Trophoblast cell (in vitro differentiated cells and primary cell): ENCODE results near the gene RNF39.

ENCODE experiments used
- DNase-seq, 2 donors: peaks; one replicate each; pipeline ENCODE4 v3.0.0-alpha.2; 2016
- H2AFZ ChIP-seq: 2 replicates; pipeline ENCODE4 v1.6.1; 2013; ENCODE audit warnings: low read length, moderate library complexity, mild to moderate bottlenecking; ENCODE audit not compliant: insufficient read depth, poor library complexity
- H2AK5ac ChIP-seq: 2 replicates; pipeline ENCODE4 v1.6.1; 2013; ENCODE audit warnings: mild to moderate bottlenecking, low read length
- H2BK120ac ChIP-seq: 2 replicates; pipeline ENCODE4 v1.6.1; 2013; ENCODE audit warnings: low read length, mild to moderate bottlenecking, moderate library complexity; ENCODE audit not compliant: insufficient read depth, poor library complexity
- H2BK12ac ChIP-seq: 2 replicates; pipeline ENCODE4 v1.6.1; 2013; ENCODE audit warnings: mild to moderate bottlenecking, low read length, moderate library complexity
- H2BK5ac ChIP-seq: 2 replicates; pipeline ENCODE4 v1.6.1; 2013; ENCODE audit warnings: low read length, low read depth, moderate library complexity, mild to moderate bottlenecking; ENCODE audit not compliant: poor library complexity
- H3K14ac ChIP-seq: 2 replicates; pipeline ENCODE4 v1.6.1; 2013; ENCODE audit warnings: mild to moderate bottlenecking, low read length
- H3K18ac ChIP-seq: 2 replicates; pipeline ENCODE4 v1.6.1; 2013; ENCODE audit warnings: mild to moderate bottlenecking, low read length
- H3K23ac ChIP-seq: 2 replicates; pipeline ENCODE4 v1.6.1; 2013; ENCODE audit warnings: low read length
- H3K27ac ChIP-seq: 2 replicates; pipeline ENCODE4 v1.5.1; 2013; ENCODE audit warnings: low read depth, mild to moderate bottlenecking, inconsistent platforms, low read length, moderate library complexity
- H3K27me3 ChIP-seq: 2 replicates; pipeline ENCODE4 v1.6.1; 2013; ENCODE audit warnings: inconsistent platforms, mild to moderate bottlenecking, low read length, moderate library complexity; ENCODE audit not compliant: insufficient read depth
- H3K36me3 ChIP-seq, 2 experiments: 1 replicate in 1 of 2; 2 replicates in 1 of 2; pipeline ENCODE4 v1.6.1; 2013; ENCODE audit warnings: low read length in 2 of 2, mild to moderate bottlenecking in 2 of 2, moderate library complexity in 1 of 2; ENCODE audit not compliant: insufficient read depth in 2 of 2, control insufficient read depth in 1 of 2
- H3K4ac ChIP-seq: 2 replicates; pipeline ENCODE4 v1.6.1; 2013; ENCODE audit warnings: low read depth, mild to moderate bottlenecking, low read length, moderate library complexity
- H3K4me1 ChIP-seq, 2 experiments: 1 replicate in 1 of 2; 2 replicates in 1 of 2; pipeline ENCODE4 v1.6.1; 2013; ENCODE audit warnings: low read length in 2 of 2, mild to moderate bottlenecking in 2 of 2, moderate library complexity in 1 of 2; ENCODE audit not compliant: insufficient read depth in 2 of 2, control insufficient read depth in 1 of 2
- H3K4me2 ChIP-seq: 2 replicates; pipeline ENCODE4 v1.6.1; 2013; ENCODE audit warnings: inconsistent platforms, mild to moderate bottlenecking, low read length, moderate library complexity
- H3K4me3 ChIP-seq: 2 replicates; pipeline ENCODE4 v1.5.1; 2013; ENCODE audit warnings: mild to moderate bottlenecking, low read depth, low read length, inconsistent platforms
- H3K79me1 ChIP-seq: one replicate; pipeline ENCODE4 v1.6.1; 2013; ENCODE audit warnings: low read length
- H3K79me2 ChIP-seq: 2 replicates; pipeline ENCODE4 v1.6.1; 2013; ENCODE audit warnings: low read length, mild to moderate bottlenecking; ENCODE audit not compliant: control insufficient read depth, insufficient read depth, poor library complexity
- H3K9ac ChIP-seq: 2 replicates; pipeline ENCODE4 v1.6.1; 2013; ENCODE audit warnings: mild to moderate bottlenecking, low read length
- H3K9me3 ChIP-seq: 2 replicates; pipeline ENCODE4 v1.6.1; 2013; ENCODE audit warnings: low read depth, mild to moderate bottlenecking, control low read depth, inconsistent platforms, low read length; ENCODE audit not compliant: insufficient read depth
- H4K12ac ChIP-seq: 2 replicates; pipeline ENCODE4 v1.6.1; 2013; ENCODE audit warnings: low read depth, mild to moderate bottlenecking, low read length, moderate library complexity
- H4K8ac ChIP-seq: 2 replicates; pipeline ENCODE4 v1.6.1; 2013; ENCODE audit warnings: low read depth, mild to moderate bottlenecking, low read length, moderate library complexity
- H4K91ac ChIP-seq: one replicate; pipeline ENCODE4 v1.6.1; 2013; ENCODE audit warnings: low read depth, mild to moderate bottlenecking, low read length, moderate library complexity
- WGBS: extraction: QIAGEN DNeasy Blood & Tissue Kit; methylation state at CpG from one replicate; pipeline ENCODE4 v1.1.7; 2013; ENCODE audit warnings: missing lambda C conversion rate; ENCODE audit not compliant: insufficient read length, insufficient coverage; ENCODE audit errors: extremely low coverage; 5-methylcytosine and 5-hydroxymethylcytosine counted together

Gene RNF39

DNA sequence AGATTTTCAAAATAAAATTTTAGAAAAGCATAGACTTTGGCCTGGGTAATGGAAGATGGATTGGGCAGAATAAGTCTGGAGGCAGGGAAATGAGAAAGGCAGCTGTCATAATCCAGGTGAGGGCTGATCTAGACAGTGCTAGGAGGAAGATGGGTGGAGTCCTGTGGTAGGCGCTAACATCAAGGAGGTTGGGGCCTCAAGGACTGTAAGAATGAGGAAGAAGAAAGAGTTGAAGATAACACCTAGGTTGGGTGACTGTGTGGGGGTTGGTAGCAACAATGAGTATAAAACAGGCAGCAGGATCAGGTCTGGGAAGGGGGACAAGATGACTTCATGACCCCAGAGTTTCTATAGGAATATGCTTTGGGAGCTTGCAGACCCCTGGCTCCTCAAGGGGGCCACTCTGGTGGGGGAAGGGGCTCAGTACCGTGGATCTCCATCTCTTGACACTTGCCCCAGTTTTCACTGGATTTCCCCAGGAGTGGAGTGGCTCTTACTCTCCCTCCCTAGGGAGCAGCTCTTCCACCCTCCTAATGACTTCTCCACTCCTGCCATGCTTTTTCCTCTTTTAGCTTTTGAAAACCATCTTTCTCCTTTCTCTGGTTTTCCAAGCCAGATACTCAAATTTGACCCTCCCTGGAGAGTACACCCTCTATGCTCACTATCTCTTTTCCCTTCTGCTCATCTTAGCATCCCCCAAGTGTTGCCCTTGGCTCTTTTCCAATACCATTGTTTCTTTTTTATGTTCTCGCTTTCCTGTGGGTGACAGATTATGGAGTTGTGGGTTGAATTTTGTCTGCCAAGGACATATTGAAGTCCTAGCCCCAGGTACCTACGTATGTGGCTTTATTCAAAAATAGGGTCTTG, 22.6 kb upstream of the RNF39 start:
- Histone ChIP-seq H3K4ac (no peak overlapping the region), H3K23ac (no peak overlapping the region), H2AFZ (no peak overlapping the region), H3K4me1 (peaks cover 5 to 8% of the 10 kb centered on the region in 2 experiments), H2BK12ac (no peak overlapping the region), H3K79me1 (no peaks in the 10 kb centered on the region), H2AK5ac (no peak overlapping the region), H3K9me3 (no peaks in the 10 kb centered on the region), H4K91ac (no peak overlapping the region), H3K14ac (no peak overlapping the region), H3K27me3 (peaks cover 21% of the 10 kb centered on the region), H2BK5ac (no peak overlapping the region), H3K9ac (no peak overlapping the region), H4K8ac (no peak overlapping the region), H2BK120ac (no peak overlapping the region), H3K36me3 (no peaks in the 10 kb centered on the region), H3K27ac (no peak overlapping the region), H3K79me2 (no peaks in the 10 kb centered on the region), H4K12ac (no peak overlapping the region), H3K18ac (no peak overlapping the region), H3K4me3 (no peak overlapping the region), H3K4me2 (no peak overlapping the region)
- no CpG with 5 or more reads among the region's 4 CpGs for WGBS
- DNase-seq: no peak

DNA sequence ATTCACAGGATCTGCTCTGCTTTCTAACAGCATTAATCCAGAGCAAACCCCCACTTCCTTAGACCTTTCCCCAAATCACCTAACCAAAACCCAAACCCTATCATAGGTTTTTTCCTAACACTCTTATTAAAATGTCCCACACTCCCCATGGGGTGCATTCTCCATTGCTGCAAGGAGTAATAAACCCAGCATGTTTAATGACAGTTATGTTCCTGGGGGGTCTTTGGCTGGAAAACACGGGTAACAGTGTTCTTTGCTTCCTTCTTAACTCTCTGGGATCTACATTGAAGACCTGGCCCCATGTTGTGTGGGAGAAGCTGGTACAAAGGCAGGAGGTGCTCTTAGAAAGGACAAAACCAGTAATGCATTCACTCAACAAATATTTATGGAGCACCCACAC, 21.3 kb upstream of the RNF39 start:
- no peak overlapping the region for H2AK5ac ChIP-seq
- peaks cover 21% of the 10 kb centered on the region for H3K27me3 ChIP-seq
- H3K14ac ChIP-seq: no peak overlapping the region
- no CpG with 5 or more reads among the region's 1 CpG for WGBS
- no peaks in the 10 kb centered on the region for H3K9me3 ChIP-seq
- H3K27ac ChIP-seq: no peak overlapping the region
- no peak overlapping the region for H2BK12ac ChIP-seq
- H3K79me2 ChIP-seq: no peaks in the 10 kb centered on the region
- H3K9ac ChIP-seq: no peak overlapping the region
- H3K4ac ChIP-seq: no peak overlapping the region
- no peak overlapping the region for H2BK120ac ChIP-seq
- no peak overlapping the region for H4K8ac ChIP-seq
- H4K12ac ChIP-seq: no peak overlapping the region
- H4K91ac ChIP-seq: no peak overlapping the region
- H3K36me3 ChIP-seq: no peaks in the 10 kb centered on the region
- peaks cover 3 to 5% of the 10 kb centered on the region in 2 experiments for H3K4me1 ChIP-seq
- no peak overlapping the region for H2BK5ac ChIP-seq
- H3K18ac ChIP-seq: no peak overlapping the region
- no peak for DNase-seq
- H3K4me2 ChIP-seq: no peak overlapping the region
- H3K23ac ChIP-seq: no peak overlapping the region
- H3K79me1 ChIP-seq: no peaks in the 10 kb centered on the region
- no peak overlapping the region for H2AFZ ChIP-seq
- H3K4me3 ChIP-seq: no peak overlapping the region

DNA sequence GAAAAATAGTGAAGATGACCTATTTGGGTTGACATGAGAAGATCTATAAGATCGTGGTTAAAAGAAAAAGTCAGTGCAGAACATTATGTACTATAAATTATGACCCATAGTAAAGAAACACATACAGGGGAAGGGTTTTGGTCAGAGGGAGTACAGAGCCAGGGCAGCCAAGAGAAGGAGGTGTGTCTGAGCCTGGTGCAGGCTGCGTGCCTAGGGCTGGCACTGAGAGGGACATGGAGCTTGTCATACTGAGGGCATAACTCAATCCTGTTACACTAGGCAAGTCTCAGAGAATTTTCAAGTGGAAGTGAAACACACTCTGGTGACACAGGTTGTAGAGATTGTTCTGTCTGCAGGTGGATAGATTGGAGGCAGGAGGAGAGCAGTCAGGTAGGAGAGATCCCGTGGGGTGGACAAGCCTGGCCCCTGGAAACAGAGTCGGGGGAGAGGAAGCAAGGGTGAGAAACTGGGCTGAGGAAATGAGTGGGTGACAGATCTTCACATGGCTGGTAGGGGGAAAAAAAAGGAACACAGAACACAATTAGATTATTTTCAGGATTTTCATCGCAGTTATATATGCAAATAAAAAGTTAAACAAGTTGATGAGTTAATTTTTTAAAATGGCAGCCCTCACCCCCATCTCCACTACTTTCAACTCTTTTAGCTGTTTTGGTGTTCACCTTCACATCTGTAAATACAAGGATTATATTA, 18.5 kb upstream of the RNF39 start:
- Histone ChIP-seq H3K27me3 (no peaks in the 10 kb centered on the region), H3K79me2 (no peaks in the 10 kb centered on the region), H4K91ac (no peak overlapping the region), H3K4me2 (no peak overlapping the region), H2BK5ac (no peak overlapping the region), H2AK5ac (no peak overlapping the region), H2BK120ac (no peak overlapping the region), H3K4me1 (no peaks in the 10 kb centered on the region), H3K23ac (no peak overlapping the region), H3K9ac (no peak overlapping the region), H4K8ac (no peak overlapping the region), H3K79me1 (no peaks in the 10 kb centered on the region), H4K12ac (no peak overlapping the region), H3K27ac (no peak overlapping the region), H3K4me3 (no peak overlapping the region), H3K18ac (no peak overlapping the region), H2BK12ac (no peak overlapping the region), H3K36me3 (no peaks in the 10 kb centered on the region), H3K4ac (no peak overlapping the region), H2AFZ (no peak overlapping the region), H3K14ac (no peak overlapping the region), H3K9me3 (no peaks in the 10 kb centered on the region)
- no CpG with 5 or more reads among the region's 5 CpGs for WGBS
- DNase-seq: no peak

DNA sequence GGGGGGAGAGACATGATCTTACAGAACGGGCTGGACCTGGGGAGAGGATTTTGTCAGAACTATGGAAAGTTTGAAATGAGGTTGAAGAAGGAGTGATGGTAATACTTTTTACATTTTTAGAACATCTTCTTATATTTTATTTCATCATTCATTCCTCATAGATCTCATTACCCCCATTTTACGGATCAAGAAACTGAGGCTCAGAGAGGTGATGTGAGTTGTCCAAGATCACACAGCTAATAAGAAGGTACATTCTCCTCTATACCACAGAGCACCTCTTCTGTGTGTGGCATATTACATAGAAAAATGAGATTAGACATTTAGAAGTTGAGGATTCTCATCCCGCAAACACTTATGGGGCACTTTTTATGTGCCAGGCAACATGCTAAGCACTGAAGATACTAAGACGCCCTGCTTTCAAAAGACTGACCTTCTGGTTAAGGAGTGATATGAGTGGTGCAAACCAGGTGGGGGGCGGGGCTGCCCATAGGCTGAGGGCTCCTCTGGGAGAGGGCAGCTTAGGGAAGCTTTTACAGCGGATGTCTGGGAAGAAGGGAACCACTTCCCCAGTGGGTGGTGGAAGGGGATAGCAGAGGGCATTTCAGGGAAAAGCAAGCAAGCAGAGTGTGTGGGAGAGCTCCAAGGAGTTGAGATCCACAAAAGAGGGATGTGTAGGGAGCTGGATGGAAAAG, 17.4 kb upstream of the RNF39 start:
- Histone ChIP-seq H3K14ac (no peak overlapping the region), H2BK120ac (no peak overlapping the region), H3K9me3 (no peaks in the 10 kb centered on the region), H2BK12ac (no peak overlapping the region), H3K9ac (no peak overlapping the region), H3K79me2 (no peaks in the 10 kb centered on the region), H3K4ac (no peak overlapping the region), H3K36me3 (no peaks in the 10 kb centered on the region), H3K23ac (no peak overlapping the region), H4K91ac (no peak overlapping the region), H3K27ac (no peak overlapping the region), H4K8ac (no peak overlapping the region), H3K27me3 (no peaks in the 10 kb centered on the region), H2BK5ac (no peak overlapping the region), H2AFZ (no peak overlapping the region), H2AK5ac (no peak overlapping the region), H3K4me1 (no peaks in the 10 kb centered on the region), H3K18ac (no peak overlapping the region), H3K4me3 (no peak overlapping the region), H3K79me1 (no peaks in the 10 kb centered on the region), H3K4me2 (no peak overlapping the region), H4K12ac (no peak overlapping the region)
- no peak for DNase-seq
- WGBS: no CpG with 5 or more reads among the region's 6 CpGs
